Astrocyte (in vitro differentiated cells and primary cell): ENCODE data around the gene PLN. TPM values are rescaled to one million over a fixed set of nuclear protein-coding genes. Genes with fewer than 3 reads are reported as not detected.

Experiments used
- DNase-seq: peaks from one replicate; pipeline ENCODE4 v3.0.0-alpha.2; 2010; ENCODE audit warnings: low read depth
- FAIRE-seq: peaks from 2 replicates; lab custom pipeline; 2011; peaks lifted over from hg19 to GRCh38; lab: Jason Lieb, UNC
- H2AFZ ChIP-seq: 2 replicates; pipeline ENCODE4 v1.6.0; 2012; ENCODE audit warnings: low read depth, low read length, inconsistent platforms
- H3K27ac ChIP-seq: 2 replicates; pipeline ENCODE4 v1.5.1; 2011; ENCODE audit warnings: low read depth, low read length, inconsistent platforms
- H3K27me3 ChIP-seq: 2 replicates; pipeline ENCODE4 v1.6.0; 2011; ENCODE audit warnings: low read length, inconsistent platforms; ENCODE audit not compliant: insufficient read depth
- H3K36me3 ChIP-seq: 2 replicates; pipeline ENCODE4 v1.5.1; 2011; ENCODE audit warnings: low read length, inconsistent platforms; ENCODE audit not compliant: insufficient read depth
- H3K4me1 ChIP-seq: 2 replicates; pipeline ENCODE4 v1.5.1; 2011; ENCODE audit warnings: low read length, inconsistent platforms; ENCODE audit not compliant: insufficient read depth
- H3K4me2 ChIP-seq: 2 replicates; pipeline ENCODE4 v1.6.0; 2012; ENCODE audit warnings: low read length, inconsistent platforms
- H3K4me3 ChIP-seq: 2 replicates; pipeline ENCODE4 v1.5.1; 2011; ENCODE audit warnings: low read depth, mild to moderate bottlenecking, low read length, inconsistent platforms; ENCODE audit not compliant: insufficient read depth
- H3K79me2 ChIP-seq: 2 replicates; pipeline ENCODE4 v1.6.0; 2012; ENCODE audit warnings: mild to moderate bottlenecking, low read length, inconsistent platforms; ENCODE audit not compliant: insufficient read depth
- H3K9ac ChIP-seq: 2 replicates; pipeline ENCODE4 v1.6.0; 2012; ENCODE audit warnings: mild to moderate bottlenecking, low read length, inconsistent platforms
- H3K9me3 ChIP-seq: 2 replicates; pipeline ENCODE4 v1.5.1; 2012; ENCODE audit warnings: low read depth, mild to moderate bottlenecking, low read length, inconsistent platforms; ENCODE audit not compliant: insufficient read depth
- H4K20me1 ChIP-seq: 2 replicates; pipeline ENCODE4 v1.6.0; 2012; ENCODE audit warnings: low read length, inconsistent platforms; ENCODE audit not compliant: insufficient read depth
- H3K27ac Mint-ChIP-seq: one replicate; pipeline ENCODE4 v1.8.0; 2021; ENCODE audit warnings: mild to moderate bottlenecking, mixed read lengths; ENCODE audit not compliant: unreplicated experiment
- H3K27me3 Mint-ChIP-seq: one replicate; pipeline ENCODE4 v1.8.0; 2021; ENCODE audit warnings: low read depth, mixed read lengths; ENCODE audit not compliant: unreplicated experiment
- H3K36me3 Mint-ChIP-seq: one replicate; pipeline ENCODE4 v1.8.0; 2021; ENCODE audit warnings: low read depth, mixed read lengths; ENCODE audit not compliant: unreplicated experiment
- H3K4me1 Mint-ChIP-seq: one replicate; pipeline ENCODE4 v1.8.0; 2021; ENCODE audit warnings: low read depth, mixed read lengths; ENCODE audit not compliant: unreplicated experiment
- H3K4me3 Mint-ChIP-seq: one replicate; pipeline ENCODE4 v1.8.0; 2021; ENCODE audit warnings: mild to moderate bottlenecking, moderate library complexity, mixed read lengths; ENCODE audit not compliant: unreplicated experiment
- H3K9me3 Mint-ChIP-seq: one replicate; pipeline ENCODE4 v1.8.0; 2021; ENCODE audit warnings: mild to moderate bottlenecking, mixed read lengths; ENCODE audit not compliant: unreplicated experiment
- CTCF ChIP-seq: IDR thresholded peaks from 2 replicates; pipeline ENCODE4 v1.5.1; 2011; ENCODE audit warnings: low read depth, mild to moderate bottlenecking, inconsistent platforms, low read length, moderate library complexity; ENCODE audit not compliant: insufficient read depth
- EZH2 ChIP-seq: IDR thresholded peaks from 2 replicates; pipeline ENCODE4 v1.6.1; 2012; ENCODE audit warnings: mild to moderate bottlenecking, low read length, inconsistent platforms; ENCODE audit not compliant: insufficient read depth
- total RNA-seq: library from RNA; stranded (reverse); gene quantifications from 2 replicates; pipeline ENCODE4 v1.2.1, GENCODE V29; 2021

PLN gene
- total RNA-seq, 1 donor from 2014 or later: not detected

GRCh38 chr6:118569498-118569897, 21.4 kb downstream of the PLN start:
- H3K4me1 Mint-ChIP-seq: no peaks in the 10 kb centered on the region
- FAIRE-seq: no peak
- Histone ChIP-seq H3K4me3 (no peak overlapping the region), H3K4me2 (no peak overlapping the region), H3K27ac (no peak overlapping the region), H3K9me3 (peaks cover 7% of the 10 kb centered on the region), H2AFZ (no peak overlapping the region), H3K79me2 (peaks cover 50% of the 10 kb centered on the region), H4K20me1 (peaks cover 15% of the 10 kb centered on the region), H3K27me3 (no peaks in the 10 kb centered on the region), H3K4me1 (no peaks in the 10 kb centered on the region), H3K36me3 (peaks cover 11% of the 10 kb centered on the region), H3K9ac (no peak overlapping the region)
- no peak for DNase-seq
- no peaks in the 10 kb centered on the region for H3K27me3 Mint-ChIP-seq
- no peak overlapping the region for H3K27ac Mint-ChIP-seq
- H3K9me3 Mint-ChIP-seq: peaks cover 10% of the 10 kb centered on the region
- H3K4me3 Mint-ChIP-seq: no peak overlapping the region
- peaks cover 6% of the 10 kb centered on the region for H3K36me3 Mint-ChIP-seq
- TF ChIP-seq CTCF: no peak
- no peak for TF ChIP-seq EZH2

GRCh38 chr6:118571121-118571520, 23.0 kb downstream of the PLN start:
- no peak for TF ChIP-seq EZH2
- TF ChIP-seq CTCF: no peak
- peaks cover 63% of the 10 kb centered on the region for H3K79me2 ChIP-seq
- H3K4me3 ChIP-seq: no peak overlapping the region
- DNase-seq (no peak), FAIRE-seq (no peak)
- no peaks in the 10 kb centered on the region for H3K27me3 ChIP-seq
- H3K36me3 ChIP-seq: peaks cover 6% of the 10 kb centered on the region
- Mint-ChIP-seq H3K9me3 (peaks cover 17% of the 10 kb centered on the region), H3K27me3 (no peaks in the 10 kb centered on the region), H3K27ac (no peak overlapping the region), H3K4me3 (peak overlapping the region; percentile 8), H3K36me3 (peaks cover 13% of the 10 kb centered on the region), H3K4me1 (no peaks in the 10 kb centered on the region)
- no peak overlapping the region for H3K9ac ChIP-seq
- H3K4me1 ChIP-seq: no peaks in the 10 kb centered on the region
- peaks cover 13% of the 10 kb centered on the region for H3K9me3 ChIP-seq
- H4K20me1 ChIP-seq: peaks cover 19% of the 10 kb centered on the region
- no peak overlapping the region for H3K4me2 ChIP-seq
- H3K27ac ChIP-seq: no peak overlapping the region
- no peak overlapping the region for H2AFZ ChIP-seq

GRCh38 chr6:118574051-118574865, 26.2 kb downstream of the PLN start:
- Mint-ChIP-seq H3K4me1 (no peaks in the 10 kb centered on the region), H3K27ac (peak overlapping the region; percentile 90), H3K4me3 (peak overlapping the region; percentile 78), H3K9me3 (peaks cover 35% of the 10 kb centered on the region), H3K27me3 (no peaks in the 10 kb centered on the region), H3K36me3 (peaks cover 31% of the 10 kb centered on the region)
- Histone ChIP-seq H3K9ac (no peak overlapping the region), H3K27ac (no peak overlapping the region), H3K9me3 (peaks cover 23% of the 10 kb centered on the region), H3K27me3 (no peaks in the 10 kb centered on the region), H3K79me2 (peaks cover 69% of the 10 kb centered on the region), H3K4me3 (no peak overlapping the region), H3K4me2 (no peak overlapping the region), H3K36me3 (peaks cover 6% of the 10 kb centered on the region), H3K4me1 (no peaks in the 10 kb centered on the region), H2AFZ (no peak overlapping the region), H4K20me1 (peaks cover 15% of the 10 kb centered on the region)
- TF ChIP-seq EZH2 (no peak), CTCF (no peak)
- FAIRE-seq (no peak), DNase-seq (peak; percentile 33)
